Endothelial cell of hepatic sinusoid (primary cell): Measurements from ENCODE around the gene LRP1.

Experiments
- in situ Hi-C: cut with HindIII; loops from 2 replicates; pipeline ENCODE4 v1.10.0; 2017; ENCODE audit warnings: low sequenced_read_pairs

The LRP1 gene

GRCh38 chr12:57110104-57111030 is 17.9 kb upstream of the LRP1 start:
- in situ Hi-C loops, result no loop called here

GRCh38 chr12:57111031-57111734 is 17.1 kb upstream of the LRP1 start, which contains the start of gene STAT6:
Gene STAT6 (minus strand): TSS chr12:57111362. CDS start chr12:57108278, 3,084 bp downstream.
- in situ Hi-C loops, result no loop called here

GRCh38 chr12:57112492-57113294 is 15.6 kb upstream of the LRP1 start:
- in situ Hi-C loops, result no loop called here

- in situ Hi-C loops, result no loop called here
These were observed 11.6 kb upstream of the LRP1 start for GRCh38 chr12:57116580-57117281.

- in situ Hi-C loops, result no loop called here
These were observed 9.5 kb upstream of the LRP1 start for GRCh38 chr12:57118711-57119271.

GRCh38 chr12:57119294-57120085 is 8.8 kb upstream of the LRP1 start:
- in situ Hi-C loops, result loop anchor here (5.0 to 10.0 kb wide), 2 partner anchors 53 to 55 kb away; no protein-coding TSS in a partner anchor

GRCh38 chr12:57120718-57121117 is 7.6 kb upstream of the LRP1 start:
- in situ Hi-C loops, result loop anchor here (5.0 to 10.0 kb wide), 2 partner anchors 52 to 56 kb away; no protein-coding TSS in a partner anchor

GRCh38 chr12:57123813-57124212 is 4.5 kb upstream of the LRP1 start:
- in situ Hi-C loops, result loop anchor here (5.0 to 10.0 kb wide), 2 partner anchors 48 to 59 kb away; no protein-coding TSS in a partner anchor

GRCh38 chr12:57124261-57124877 is 3.9 kb upstream of the LRP1 start:
- in situ Hi-C loops, result loop anchor here (5.0 to 10.0 kb wide), 2 partner anchors 48 to 60 kb away; no protein-coding TSS in a partner anchor

- in situ Hi-C loops, result loop anchor here (10.0 kb wide), 1 partner anchor 61 kb away; no protein-coding TSS in a partner anchor
These were observed 2.2 kb upstream of the LRP1 start for GRCh38 chr12:57126061-57126460.

GRCh38 chr12:57126561-57126960 is 1.7 kb upstream of the LRP1 start:
- in situ Hi-C loops, result loop anchor here (10.0 kb wide), 1 partner anchor 62 kb away; no protein-coding TSS in a partner anchor

GRCh38 chr12:57127101-57127725 is 1.1 kb upstream of the LRP1 start:
- in situ Hi-C loops, result loop anchor here (10.0 kb wide), 1 partner anchor 62 kb away; no protein-coding TSS in a partner anchor

- in situ Hi-C loops, result loop anchor here (10.0 kb wide), 1 partner anchor 64 kb away; no protein-coding TSS in a partner anchor
These were observed 400 bp downstream of the LRP1 start for GRCh38 chr12:57128519-57129247.

GRCh38 chr12:57129321-57129842 is 1.1 kb downstream of the LRP1 start:
- in situ Hi-C loops, result loop anchor here (10.0 kb wide), 1 partner anchor 65 kb away; no protein-coding TSS in a partner anchor

- in situ Hi-C loops, result loop anchor here (10.0 kb wide), 1 partner anchor 65 kb away; no protein-coding TSS in a partner anchor
These were observed 1.6 kb downstream of the LRP1 start for GRCh38 chr12:57129889-57130288.

GRCh38 chr12:57130941-57131340 is 2.7 kb downstream of the LRP1 start:
- in situ Hi-C loops, result no loop called here
